NCI-H1048 (cell line): ENCODE results near the gene GRIK4.

Experiments
- DNase-seq: peaks from one replicate; lab custom pipeline; 2025; lab: John Stamatoyannopoulos, UW

Gene GRIK4

GRCh38 chr11:120526241-120526640, 14.7 kb downstream of the GRIK4 start:
- no peak for DNase-seq

GRCh38 chr11:120527111-120527761, 15.7 kb downstream of the GRIK4 start:
- DNase-seq = no peak

- DNase-seq = no peak
Measured at GRCh38 chr11:120528749-120529148, 17.2 kb downstream of the GRIK4 start.

GRCh38 chr11:120529214-120529613, 17.7 kb downstream of the GRIK4 start:
- no peak for DNase-seq

- DNase-seq = no peak
Measured at GRCh38 chr11:120529911-120530310, 18.4 kb downstream of the GRIK4 start.

- DNase-seq = no peak
Measured at GRCh38 chr11:120532082-120532831, 20.7 kb downstream of the GRIK4 start.

GRCh38 chr11:120532832-120533196, 21.3 kb downstream of the GRIK4 start:
- no peak for DNase-seq

- DNase-seq = no peak
Measured at GRCh38 chr11:120536091-120536796, 24.7 kb downstream of the GRIK4 start.

- DNase-seq = no peak
Measured at GRCh38 chr11:120536797-120537169, 25.2 kb downstream of the GRIK4 start.

- DNase-seq = no peak
Measured at GRCh38 chr11:120537996-120538395, 26.4 kb downstream of the GRIK4 start.

- no peak for DNase-seq
Measured at GRCh38 chr11:120538707-120539106, 27.2 kb downstream of the GRIK4 start.

- no peak for DNase-seq
Measured at GRCh38 chr11:120539667-120540369, 28.3 kb downstream of the GRIK4 start.

GRCh38 chr11:120540744-120541465, 29.4 kb downstream of the GRIK4 start:
- DNase-seq = no peak

- no peak for DNase-seq
Measured at GRCh38 chr11:120543521-120544215, 32.1 kb downstream of the GRIK4 start.

- no peak for DNase-seq
Measured at GRCh38 chr11:120545813-120546212, 34.3 kb downstream of the GRIK4 start.

- DNase-seq = no peak
Measured at GRCh38 chr11:120546312-120547205, 35.0 kb downstream of the GRIK4 start.

GRCh38 chr11:120547316-120547715, 35.8 kb downstream of the GRIK4 start:
- DNase-seq = no peak

- peak; percentile 7 for DNase-seq
Measured at GRCh38 chr11:120547811-120548681, 36.5 kb downstream of the GRIK4 start.

- no peak for DNase-seq
Measured at GRCh38 chr11:120548682-120549209, 37.2 kb downstream of the GRIK4 start.
